ENCODE data around the gene MPRIP.
"Not testable (repeated sequence)": the region's sequence is repeated elsewhere in the genome, so short reads cannot be mapped to it uniquely, and the experiment has no call there.

MPRIP gene

DNA sequence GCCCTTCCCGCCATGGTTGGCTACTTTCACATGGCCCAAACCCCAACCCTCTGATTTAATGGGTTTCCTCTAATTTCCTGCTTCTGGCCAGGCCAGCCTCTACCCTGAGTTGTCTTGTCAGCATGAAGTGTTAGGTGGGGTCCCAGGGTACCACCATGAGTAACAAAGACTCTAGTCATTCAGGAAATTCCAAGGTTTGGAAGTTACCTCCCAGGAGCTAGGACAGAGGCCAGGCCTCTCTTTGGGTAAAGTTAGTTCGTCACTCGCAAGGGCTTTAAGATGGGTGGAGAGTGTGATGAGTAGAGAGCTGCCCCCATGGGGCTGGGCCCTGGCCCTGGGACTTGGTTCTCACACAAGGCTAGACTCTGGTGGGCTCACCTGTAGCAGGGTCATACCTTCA is 109.3 kb downstream of the MPRIP start:
- no peak for DNase-seq

DNA sequence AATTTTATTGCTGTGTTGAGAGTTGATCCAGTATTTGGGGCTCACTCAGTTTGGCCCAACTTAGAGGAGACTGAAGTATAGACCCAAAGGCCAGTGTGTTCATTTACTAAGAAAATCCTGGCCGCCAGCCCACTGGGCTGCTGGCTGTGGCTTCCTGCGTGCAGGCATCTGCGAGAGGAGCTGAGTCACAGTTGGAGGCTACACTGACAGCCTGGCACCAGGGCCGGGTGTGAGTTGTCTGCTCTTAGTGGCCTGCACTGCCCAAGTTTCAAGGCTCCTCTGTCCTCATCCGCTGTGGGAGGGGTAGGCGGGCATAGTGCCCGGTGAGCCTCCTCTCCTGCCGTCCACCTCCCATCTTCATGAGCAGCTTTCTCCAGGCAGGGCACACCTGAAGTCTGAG is 109.7 kb downstream of the MPRIP start:
- DNase-seq, result no peak

DNA sequence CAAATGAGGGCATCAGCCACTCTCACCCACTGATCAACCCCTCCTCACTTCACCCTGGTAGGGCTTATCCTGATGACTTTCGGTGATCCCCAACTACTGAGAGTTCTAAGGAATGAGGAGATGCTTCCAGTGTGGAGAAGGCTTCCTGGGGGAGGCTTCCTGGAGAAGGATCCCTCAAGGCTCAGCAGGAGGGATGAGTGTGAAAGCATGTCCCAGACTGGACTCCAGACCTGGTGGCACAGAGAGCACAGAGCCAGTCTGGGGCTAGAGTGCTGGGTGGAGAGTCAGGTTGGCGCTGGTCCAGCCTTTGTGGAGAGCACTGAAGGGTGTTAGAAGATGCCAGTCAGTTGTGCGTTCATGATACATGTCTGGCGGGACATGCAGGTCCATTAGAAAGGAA is 110.1 kb downstream of the MPRIP start:
- DNase-seq, result no peak

DNA sequence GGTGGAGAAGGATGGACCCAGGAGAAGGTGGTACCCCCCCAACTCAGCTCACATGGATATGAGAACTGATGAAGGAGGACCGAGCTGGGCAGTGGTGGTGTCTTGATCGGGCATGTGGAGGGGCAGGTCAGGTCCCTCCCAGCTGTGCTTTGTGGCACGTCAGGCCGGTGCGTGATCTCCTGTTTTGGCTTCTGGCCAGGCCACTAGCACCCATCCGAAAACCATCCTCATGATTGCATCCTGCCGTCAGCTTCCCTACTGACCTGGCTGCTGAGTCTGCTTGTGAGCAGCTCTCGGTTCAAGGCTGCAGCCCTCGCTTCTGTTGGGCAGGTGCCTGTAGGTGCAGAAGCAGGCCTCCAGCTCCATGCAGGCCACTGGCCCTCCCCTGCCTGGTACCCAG is 110.8 kb downstream of the MPRIP start:
- DNase-seq, result no peak

DNA sequence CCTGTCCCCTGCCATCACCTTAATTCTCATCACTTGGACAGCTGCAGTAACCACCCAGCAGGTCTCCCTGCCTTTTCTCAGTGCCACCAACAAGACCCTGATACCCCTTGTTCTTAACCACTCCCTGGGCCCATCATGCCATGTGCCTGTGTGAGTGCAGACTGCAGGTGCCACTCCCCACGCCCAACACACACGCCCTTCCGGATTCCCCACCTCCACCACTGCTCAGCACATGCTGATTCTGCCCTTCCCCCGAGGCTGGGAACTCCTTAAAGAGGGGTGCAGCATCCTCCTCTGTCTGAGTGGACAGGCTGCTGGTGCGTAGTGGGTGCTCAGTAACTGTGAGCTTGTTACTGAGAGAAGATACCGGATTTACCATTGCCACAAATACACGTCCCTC is 111.5 kb downstream of the MPRIP start:
- DNase-seq, result no peak

DNA sequence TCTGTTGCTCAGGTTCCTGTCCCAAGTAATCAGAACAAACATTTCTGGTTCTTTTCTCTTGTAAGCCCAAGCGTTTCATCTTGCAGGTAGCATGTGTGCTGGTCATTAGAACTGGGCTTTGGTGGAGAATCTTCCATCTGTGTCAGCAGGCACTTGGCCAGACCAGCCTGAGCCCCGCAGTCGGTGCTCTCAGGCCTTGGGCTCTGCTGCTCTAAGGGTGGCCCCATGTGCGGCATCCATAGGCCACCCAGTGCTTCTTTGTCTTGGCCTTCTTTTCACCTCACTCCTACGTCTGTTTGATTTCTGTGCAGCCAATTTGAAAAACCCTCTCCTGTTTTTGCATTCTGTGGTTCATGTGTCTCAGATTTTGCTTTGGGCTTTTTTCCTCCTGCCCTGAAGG is 112.3 kb downstream of the MPRIP start:
- DNase-seq, result no peak

DNA sequence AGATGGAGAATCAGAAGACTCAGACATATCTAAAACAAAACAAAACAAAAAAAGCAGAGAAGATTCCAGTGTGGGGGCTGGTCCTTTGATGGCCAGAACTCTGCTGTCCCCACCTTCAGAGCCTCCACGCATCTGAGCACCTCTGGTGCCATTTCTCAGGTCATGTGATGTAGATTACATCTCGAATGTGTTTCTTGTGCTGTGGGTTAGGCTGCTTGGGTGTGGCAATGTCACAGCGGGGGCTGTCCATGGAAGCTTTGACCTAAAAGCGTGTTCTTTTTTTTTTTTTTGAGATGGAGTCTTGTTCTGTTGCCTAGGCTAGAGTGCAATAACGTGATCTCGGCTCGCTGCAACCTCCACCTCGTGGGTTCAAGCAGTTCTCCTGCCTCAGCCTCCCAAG is 112.7 kb downstream of the MPRIP start:
- no peak for DNase-seq

DNA sequence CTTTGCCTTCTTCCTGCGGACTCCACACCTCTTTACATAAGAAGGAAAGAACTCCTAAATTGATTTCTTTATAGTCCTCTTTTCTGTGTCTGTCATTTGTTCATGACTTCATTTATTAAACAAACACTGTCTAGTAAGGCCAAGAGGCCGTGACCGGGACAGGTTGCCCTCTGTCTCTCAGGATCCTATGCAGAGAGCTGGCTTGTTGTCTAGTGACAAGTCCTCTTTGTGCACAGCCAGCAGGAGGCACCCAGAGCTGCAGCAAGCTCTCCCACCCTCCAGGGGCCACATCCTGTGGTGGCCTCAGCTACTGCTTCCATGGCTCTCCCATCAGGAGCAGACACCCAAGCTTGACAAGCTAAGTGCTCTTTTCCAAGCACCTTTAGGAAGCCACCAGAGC is 113.3 kb downstream of the MPRIP start:
- DNase-seq, result no peak

DNA sequence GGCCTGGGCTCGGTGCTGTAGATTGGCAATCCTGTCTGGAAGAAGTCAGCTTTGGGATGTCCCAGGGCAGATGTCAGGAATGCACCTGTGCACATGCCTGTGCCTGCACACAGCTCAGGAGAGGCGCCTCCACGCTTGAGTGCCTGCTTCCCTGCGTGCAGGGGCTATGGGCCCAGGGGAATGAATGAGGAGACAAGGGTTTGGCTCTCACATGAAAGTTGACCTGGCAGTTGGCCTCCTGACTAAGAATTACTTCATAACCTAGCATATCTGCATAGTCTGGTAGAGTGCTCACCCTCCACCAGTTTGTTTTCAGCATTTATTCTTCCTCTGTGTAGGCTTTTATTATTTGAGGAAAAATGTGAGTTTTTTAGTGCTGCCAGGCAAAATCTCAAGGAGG is 113.8 kb downstream of the MPRIP start:
- DNase-seq, result no peak

DNA sequence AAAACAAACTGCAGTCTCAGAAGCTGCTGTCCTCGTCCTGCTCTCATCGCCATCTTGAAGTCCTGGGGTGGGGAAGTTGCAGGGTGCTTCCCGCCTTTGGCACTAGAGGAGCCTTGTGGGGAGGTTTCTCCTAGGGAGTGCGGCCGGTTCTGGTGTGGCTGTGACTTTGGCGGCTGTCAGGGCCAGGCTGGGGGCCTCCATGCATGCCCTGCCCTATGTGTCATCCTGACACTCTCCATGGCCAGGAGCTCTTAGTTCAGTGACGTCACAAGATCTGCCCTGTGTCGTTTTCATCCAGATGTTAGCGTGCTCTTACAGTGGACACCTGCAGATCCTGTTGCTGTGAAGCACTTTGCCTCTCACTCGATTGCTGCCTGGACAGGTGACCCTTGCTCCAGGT is 114.3 kb downstream of the MPRIP start:
- no peak for DNase-seq

DNA sequence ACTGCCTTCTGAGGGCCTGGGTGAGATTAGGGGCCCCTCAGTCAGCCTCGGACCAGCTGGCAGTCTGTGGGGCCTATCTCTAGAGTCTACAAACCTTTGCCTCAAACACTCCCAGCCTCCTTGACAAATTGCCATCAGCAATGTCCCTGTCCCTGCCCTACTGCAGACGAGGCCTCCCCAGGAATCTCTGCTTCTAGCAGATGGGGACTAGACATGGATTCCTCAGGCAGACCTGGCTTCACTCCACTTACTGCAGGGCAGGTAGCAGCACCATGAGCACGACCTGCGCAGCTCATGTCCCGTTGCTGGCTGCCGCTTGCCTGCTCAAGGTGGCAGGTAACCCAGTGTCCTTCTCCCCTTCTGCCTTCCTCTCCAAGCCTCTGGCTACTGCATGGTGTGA is 114.8 kb downstream of the MPRIP start:
- DNase-seq, result no peak

DNA sequence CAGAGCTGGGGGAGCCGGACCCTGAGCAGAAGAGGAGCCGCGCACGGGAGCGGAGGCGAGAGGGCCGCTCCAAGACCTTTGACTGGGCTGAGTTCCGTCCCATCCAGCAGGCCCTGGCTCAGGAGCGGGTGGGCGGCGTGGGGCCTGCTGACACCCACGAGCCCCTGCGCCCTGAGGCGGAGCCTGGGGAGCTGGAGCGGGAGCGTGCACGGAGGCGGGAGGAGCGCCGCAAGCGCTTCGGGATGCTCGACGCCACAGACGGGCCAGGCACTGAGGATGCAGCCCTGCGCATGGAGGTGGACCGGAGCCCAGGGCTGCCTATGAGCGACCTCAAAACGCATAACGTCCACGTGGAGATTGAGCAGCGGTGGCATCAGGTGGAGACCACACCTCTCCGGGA is 116.2 kb downstream of the MPRIP start:
- not testable (repeated sequence) for DNase-seq

DNA sequence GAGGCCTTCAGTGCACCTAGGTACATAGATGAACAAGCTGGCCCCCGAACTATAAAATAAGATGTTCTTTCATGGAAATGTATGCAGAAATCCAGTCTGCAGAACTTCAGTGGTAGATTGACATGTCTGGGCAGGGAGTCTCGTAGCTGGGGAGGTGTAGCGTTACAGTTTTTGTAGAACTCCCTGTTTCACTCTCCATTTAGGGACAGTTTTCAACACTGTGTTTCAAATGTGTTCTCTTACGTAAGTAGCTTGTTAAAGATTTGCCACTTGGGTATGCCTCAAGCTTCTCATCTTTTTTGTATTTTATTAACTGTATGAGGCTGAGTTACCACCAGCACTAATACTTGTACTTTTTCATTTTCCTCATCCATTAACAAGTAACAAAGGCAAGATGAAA is 117.3 kb downstream of the MPRIP start:
- DNase-seq, result no peak

DNA sequence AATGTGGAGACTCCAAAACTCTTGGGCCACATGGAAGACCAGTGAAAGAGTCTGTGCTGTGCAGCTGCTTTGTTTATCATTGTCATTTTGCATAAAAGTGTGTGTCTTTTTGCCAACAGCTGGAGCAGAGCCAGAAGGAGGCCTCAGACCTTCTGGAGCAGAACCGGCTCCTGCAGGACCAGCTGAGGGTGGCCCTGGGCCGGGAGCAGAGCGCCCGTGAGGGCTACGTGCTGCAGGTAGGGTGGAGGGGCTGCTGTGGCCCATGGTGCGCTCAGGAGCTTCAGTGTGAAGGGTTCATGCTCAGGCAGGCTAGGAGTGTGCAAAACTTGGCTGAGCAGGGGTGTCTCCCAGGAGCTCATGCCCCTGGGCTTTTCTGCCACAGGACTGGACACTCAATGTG is 118.9 kb downstream of the MPRIP start:
- no peak for DNase-seq

DNA sequence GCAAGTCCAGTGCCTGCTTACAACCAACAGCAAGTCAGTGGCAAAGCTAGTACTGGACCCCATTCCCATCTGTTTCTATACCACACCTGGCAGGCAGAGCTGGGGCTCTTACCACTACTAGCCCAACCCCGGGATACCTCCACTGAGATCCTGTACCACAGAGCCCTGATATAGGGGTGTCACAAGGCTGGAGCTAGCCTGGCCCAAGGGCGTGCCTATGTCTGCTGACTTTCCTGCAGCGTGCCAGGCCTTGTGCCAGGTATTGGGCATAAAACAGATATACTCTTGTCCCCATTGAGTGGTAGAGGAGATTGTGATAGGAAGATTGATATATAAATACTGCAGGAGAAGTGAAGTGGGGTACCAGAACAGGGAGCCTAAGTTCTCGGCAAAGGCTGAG is 119.5 kb downstream of the MPRIP start:
- no peak for DNase-seq

DNA sequence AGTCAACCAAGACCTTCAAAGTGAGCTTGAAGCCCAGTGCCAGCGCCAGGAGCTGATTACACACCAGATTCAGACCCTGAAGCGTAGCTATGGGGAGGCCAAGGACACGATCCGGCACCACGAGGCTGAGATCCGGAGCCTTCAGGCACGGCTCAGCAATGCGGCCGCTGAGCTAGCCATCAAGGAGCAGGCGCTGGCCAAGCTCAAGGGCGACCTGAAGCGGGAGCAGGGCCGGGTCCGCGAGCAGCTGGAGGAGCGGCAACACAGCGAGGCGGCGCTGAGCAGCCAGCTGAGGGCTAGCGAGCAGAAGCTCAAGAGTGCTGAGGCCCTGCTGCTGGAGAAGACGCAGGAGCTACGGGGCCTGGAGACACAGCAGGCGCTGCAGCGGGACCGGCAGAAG is 121.9 kb downstream of the MPRIP start:
- no peak for DNase-seq

DNA sequence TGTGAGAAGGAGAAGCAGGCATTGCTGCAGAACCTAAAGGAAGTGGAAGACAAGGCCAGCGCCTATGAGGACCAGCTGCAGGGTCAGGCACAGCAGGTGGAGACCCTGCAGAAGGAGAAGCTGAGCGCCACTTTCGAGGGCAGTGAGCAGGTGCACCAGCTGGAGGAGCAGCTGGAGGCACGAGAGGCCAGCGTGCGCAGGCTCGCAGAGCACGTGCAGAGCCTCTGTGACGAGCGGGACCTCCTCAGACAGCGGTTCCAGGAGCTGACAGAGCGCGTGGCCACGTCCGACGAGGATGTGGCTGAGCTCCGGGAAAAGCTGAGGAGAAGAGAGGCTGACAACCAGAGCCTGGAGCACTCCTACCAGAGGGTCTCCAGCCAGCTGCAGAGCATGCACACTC is 122.4 kb downstream of the MPRIP start:
- DNase-seq, result no peak

DNA sequence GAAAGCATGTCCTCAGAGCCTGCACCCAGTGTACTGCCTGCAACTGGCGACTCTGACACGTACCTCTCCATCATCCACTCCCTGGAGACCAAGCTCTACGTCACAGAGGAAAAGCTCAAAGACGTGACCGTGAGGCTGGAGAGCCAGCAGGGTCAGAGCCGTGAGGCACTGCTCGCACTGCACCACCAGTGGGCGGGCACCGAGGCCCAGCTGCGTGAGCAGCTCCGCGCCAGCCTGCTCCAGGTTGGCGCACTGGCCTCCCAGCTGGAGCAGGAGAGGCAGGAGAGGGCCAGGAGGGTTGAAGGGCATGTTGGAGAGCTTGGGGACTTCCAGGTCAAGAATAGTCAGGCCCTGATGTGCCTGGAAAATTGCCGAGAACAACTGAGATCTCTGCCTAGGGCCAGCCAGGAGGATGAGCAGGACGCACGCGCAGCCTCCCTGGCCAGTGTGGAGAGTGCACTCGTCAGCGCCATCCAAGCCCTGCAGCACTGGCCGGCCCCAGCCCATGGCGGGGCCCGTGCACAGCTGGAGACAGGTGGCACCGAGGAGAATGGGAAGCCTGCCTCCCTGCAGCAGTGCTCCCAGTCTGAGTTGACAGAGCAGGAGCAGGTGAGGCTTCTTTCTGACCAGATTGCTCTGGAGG is 123.5 kb downstream of the MPRIP start:
- DNase-seq, result no peak

DNA sequence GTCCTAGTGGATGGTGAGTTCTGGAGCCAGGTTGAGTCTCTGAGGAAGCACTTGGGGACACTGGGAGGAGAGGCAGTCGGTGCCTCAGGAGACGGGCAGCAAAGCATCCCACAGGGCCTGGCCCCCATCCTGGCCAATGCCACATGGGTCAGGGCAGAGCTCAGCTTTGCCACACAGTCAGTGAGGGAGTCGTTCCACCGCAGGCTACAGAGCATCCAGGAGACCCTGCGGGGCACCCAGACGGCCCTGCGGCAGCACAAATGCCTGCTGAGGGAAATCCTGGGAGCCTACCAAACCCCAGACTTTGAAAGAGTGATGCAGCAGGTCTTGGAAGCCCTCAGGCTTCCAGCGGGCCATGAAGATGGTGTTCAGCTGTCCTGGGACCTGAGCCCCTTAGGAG is 124.2 kb downstream of the MPRIP start:
- DNase-seq, result no peak

DNA sequence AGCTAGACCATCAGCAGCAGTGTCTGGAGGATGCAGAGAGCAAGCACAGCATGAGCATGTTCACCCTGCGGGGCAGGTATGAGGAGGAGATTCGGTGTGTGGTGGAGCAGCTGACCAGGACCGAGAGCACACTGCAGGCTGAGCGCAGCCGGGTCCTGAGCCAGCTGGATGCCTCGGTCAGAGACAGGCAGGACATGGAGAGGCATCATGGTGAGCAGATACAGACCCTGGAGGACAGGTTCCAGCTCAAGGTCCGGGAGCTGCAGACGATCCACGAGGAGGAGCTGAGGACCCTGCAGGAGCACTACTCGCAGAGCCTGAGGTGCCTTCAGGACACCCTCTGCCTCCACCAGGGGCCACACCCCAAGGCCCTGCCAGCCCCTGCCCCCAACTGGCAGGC is 125.1 kb downstream of the MPRIP start:
- no peak for DNase-seq

DNA sequence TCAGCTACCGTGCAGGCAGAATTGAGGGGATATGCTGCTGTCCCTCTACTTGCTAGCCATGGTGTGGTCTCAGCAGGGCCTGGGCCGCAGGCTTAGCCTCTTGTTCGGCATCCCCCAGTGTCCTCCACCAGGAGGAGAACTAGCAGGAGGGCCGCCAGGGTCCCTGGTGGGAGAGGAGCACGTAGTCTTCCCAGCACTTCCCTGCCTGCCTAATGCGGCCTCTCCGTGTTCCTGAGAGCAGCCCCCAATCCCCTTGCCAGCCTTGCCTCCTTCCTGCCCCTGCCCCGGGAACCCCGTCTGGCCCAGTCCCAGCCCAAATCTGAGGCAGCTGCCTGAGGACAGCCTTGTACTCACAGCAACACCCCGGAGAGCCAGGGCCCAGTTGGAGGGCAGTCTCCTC is 125.7 kb downstream of the MPRIP start:
- DNase-seq, result no peak

DNA sequence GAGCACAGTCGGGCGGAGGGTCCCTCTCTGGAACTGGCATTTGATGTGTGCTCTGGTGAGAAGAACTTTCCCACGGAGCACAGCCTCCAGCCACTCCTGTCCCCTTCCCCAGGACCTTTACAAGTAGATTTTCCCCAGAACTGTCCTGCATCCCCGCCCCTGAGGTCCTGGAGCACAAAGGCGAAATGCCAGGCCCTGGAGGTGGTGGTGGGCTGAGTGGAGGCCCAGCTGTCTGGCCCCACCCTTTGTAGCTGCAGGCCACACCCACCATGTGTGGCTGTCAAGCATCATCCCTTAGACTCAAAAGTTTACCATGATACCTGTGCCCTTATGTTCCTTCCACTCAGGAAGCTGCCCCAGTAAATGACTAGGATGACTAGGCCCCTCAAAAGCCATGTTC is 126.1 kb downstream of the MPRIP start:
- no peak for DNase-seq

DNA sequence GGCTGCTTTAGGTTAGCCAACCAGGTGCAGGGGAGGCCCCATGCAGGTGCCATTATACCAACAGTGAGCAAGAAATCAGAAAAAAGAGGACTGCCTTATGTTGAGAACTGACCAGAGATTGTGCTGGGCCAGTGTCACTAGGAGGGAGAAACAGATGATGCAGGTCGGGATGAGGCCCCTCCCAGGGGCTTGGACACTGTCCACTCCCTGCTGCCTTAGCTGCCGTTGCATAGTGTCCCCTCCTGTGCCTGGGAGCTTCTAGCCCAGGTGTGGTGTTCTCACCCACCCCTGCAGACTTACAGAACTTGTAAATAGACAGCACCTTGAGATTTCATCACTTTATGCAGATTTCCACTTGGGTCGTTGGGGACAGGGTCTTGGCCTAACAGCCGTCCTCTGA is 127.1 kb downstream of the MPRIP start:
- DNase-seq, result no peak

DNA sequence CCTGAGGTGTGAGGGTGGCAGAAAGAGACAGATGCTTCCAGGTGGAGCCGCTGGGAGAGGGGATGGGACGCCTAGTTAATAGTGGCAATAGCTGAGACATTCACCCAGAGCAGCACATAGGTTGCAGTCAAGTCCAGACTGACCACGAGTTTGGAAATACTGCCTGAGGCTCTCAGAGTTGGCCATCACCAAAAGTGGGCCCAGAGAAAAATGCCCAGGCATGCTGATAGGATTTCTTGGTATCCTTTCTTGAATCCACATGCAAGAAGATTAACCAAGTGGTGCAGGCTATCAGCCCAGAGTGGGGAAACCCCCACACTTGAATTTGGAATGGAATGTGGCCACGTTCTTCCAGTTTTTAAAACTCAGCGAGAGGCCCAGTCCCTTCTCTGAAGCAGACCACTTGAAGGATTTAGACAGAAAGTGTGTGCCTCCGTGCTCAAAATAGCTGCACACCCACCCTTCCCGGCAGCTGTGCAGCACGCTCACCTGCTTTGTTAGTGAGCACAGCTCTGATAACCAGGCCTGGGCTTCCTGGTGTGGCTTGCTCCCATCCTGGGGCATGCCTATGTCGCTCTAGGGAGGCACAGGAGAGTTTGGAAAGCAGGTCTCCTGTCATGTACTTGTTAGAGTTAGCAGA is 128.2 kb downstream of the MPRIP start:
- no peak for DNase-seq

DNA sequence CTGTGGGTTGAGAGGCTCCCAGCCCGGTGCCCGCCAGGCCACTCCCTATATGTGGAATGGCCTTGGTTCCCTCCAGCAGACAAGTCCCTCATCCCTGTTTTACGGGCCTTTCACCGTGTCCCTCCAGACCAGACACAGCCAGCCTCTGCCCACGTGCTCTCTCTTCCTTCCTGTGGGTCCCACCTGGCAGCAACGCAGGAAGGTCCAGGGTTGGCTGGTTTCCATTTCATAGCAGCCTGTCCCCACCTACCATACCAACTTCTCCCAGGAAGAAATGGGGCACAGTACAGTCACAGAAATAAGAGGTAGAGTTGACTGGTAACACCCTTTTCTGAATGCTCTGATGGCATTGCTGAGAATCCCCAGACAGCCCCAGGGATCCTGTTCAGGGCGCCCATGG is 128.9 kb downstream of the MPRIP start:
- no peak for DNase-seq

All from activated gamma-delta T cell (primary cell).